WTC11 (cell line): ENCODE measurements around the gene PCGF3.

ENCODE experiments used
- CREB1 ChIP-seq: sonication (generic); formaldehyde crosslinking; IDR thresholded peaks from 2 replicates; pipeline ENCODE4 v1.8.0; 2023; ENCODE audit warnings: mild to moderate bottlenecking, missing genetic modification reagents
- TP53 ChIP-seq: sonication (generic); formaldehyde crosslinking; IDR thresholded peaks from 2 replicates; pipeline ENCODE4 v1.8.1; 2023; ENCODE audit warnings: mild to moderate bottlenecking, missing genetic modification reagents
- ZNF121 ChIP-seq: sonication (generic); formaldehyde crosslinking; IDR thresholded peaks from 2 replicates; pipeline ENCODE4 v1.8.0; 2023; ENCODE audit warnings: missing genetic modification reagents
- TF ChIP-seq, protein P1 (sequence below): fragments of 200-600 bp; IDR thresholded peaks from 2 replicates; pipeline ENCODE4 v1.8.0; 2022; ENCODE audit warnings: antibody characterized with exemption

DNA sequence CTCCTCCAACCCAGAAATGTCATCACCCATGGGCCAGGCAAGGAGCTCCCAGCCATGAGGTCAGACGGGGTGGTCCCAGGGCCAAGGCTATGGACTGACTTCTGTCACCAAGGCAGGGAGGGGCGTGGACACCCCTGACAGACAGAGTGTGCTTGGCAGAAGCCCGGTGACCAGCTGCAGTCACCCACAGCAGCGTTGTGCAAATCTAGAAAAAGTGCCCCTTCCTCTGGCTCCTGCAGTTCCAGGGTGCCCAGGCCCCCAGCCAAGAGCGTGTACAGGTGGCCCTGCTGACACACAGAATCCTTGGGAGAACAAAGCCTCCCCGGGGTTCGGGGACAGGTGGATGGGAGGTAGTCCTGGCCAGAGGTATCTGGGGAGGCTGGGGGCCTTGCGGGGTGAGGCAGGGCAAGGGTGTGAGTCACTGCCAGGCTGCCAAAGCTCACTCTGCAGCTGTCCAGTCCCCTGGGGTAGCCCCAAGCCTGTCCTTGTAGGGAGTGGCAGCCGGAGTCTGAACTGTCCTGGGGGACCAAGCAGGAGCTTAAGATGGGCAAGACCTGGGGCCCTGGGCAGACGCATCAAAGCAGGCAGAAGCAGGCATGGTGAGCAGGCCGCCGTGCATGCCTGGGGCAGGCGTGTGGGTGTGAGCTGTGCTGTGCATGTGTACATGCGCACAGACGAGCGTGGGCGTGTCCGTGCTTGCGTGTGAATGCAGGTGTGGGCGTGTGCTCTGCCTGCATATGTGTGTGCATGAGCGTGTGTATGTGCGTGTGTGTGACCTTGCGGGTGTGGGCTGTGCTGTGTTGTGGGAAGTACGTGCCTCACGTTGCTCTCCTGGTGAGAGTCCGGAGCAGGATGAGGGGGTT, 28.0 kb upstream of the PCGF3 start:
- no peak for TF ChIP-seq CREB1 (CRISPR knock-in tag)
- TF ChIP-seq, protein P1, sequence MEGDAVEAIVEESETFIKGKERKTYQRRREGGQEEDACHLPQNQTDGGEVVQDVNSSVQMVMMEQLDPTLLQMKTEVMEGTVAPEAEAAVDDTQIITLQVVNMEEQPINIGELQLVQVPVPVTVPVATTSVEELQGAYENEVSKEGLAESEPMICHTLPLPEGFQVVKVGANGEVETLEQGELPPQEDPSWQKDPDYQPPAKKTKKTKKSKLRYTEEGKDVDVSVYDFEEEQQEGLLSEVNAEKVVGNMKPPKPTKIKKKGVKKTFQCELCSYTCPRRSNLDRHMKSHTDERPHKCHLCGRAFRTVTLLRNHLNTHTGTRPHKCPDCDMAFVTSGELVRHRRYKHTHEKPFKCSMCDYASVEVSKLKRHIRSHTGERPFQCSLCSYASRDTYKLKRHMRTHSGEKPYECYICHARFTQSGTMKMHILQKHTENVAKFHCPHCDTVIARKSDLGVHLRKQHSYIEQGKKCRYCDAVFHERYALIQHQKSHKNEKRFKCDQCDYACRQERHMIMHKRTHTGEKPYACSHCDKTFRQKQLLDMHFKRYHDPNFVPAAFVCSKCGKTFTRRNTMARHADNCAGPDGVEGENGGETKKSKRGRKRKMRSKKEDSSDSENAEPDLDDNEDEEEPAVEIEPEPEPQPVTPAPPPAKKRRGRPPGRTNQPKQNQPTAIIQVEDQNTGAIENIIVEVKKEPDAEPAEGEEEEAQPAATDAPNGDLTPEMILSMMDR: no peak
- TF ChIP-seq ZNF121 (CRISPR knock-in tag): no peak
- TF ChIP-seq TP53 (CRISPR knock-in tag): no peak
